ENCODE measurements around the gene ANKRD13D.

ANKRD13D gene

DNA sequence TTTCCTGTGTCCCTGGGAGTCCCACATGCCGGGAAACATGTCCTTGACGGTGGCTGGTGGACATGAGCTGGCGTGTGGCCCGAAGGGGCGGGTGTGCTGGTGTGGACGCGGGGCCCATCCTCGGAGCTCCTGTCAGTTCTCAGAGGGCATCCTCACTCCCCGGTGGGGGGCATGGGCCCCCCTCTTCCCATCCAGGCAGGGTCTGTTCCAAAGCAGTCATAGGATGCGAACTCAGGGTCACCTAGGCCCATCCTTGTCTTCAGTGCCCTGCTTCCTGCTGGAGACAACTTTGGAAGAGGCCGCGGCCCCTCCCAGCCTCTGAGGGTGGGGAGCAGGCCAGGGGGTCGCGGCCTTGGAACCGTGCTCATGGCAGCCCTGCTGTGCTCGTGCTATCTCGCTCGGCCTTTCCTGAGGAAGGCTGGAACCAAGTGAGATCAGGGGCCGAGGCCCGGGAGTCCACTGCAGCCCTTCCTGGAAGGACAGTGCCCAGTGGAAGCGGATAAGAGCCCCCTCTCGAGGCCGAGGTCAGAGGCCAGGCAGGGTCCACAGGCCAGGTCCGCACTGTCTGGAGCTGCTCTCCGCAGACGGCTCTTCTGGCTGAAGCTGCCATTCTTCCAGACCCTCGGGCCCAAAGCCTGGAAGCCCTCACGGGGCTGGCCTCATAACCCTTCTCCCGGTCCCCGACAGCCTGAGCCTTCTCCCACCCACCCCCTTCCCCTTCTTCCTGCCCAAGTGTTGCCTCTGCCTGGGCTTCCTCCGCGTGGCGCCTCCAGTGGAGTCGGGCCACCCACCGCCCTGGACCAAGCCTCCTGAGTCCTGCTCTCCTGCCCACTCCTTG is 14.1 kb upstream of the ANKRD13D start:
- DNase-seq, result no peak

DNA sequence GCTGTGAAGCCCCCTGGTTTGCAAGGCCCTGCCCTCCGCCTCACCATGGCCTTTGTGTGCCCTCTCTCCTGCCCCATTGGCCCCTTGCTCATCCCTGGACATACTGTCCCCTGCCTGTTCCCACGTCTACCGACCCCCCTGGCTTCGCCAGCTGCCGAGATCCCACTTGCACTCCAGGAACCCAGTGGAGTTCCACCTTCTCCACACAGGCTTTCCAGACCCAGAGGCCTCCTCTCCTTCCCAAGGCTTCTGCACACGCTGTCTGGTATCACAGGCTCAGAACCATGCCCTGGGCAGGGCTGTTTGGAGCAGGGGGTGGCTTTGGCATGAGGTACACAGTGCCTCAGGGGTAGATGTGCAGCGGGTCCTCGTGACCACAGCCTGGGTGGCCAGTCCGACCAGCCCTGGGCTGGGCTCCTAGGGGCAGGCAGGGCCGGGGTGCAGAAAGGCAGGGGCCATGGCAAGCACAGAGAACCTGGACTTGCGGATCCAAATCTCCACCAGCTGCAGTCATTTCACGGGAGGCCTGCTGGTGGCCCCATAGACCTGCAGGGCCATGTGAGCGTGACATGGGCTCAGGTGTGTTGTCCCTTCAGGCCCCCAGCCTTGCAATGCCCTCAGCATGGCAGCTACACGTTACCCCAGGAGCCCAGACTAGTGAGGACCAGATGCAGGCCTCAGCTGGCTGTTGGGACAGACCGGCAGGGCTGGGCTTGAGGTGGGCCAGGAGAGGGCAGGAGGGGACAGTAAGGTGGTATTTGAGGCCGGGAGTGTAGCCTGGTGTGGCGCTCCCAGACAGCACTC is 13.3 kb upstream of the ANKRD13D start:
- DNase-seq, result no peak

GRCh38 chr11:67276781-67277230 is 12.3 kb upstream of the ANKRD13D start:
- DNase-seq, result no peak

- DNase-seq, result no peak
Observed at GRCh38 chr11:67277231-67277961, 11.7 kb upstream of the ANKRD13D start.

GRCh38 chr11:67278135-67278938 is 10.8 kb upstream of the ANKRD13D start:
- DNase-seq, result no peak

GRCh38 chr11:67278939-67279588 is 10.0 kb upstream of the ANKRD13D start:
- no peak for DNase-seq

DNA sequence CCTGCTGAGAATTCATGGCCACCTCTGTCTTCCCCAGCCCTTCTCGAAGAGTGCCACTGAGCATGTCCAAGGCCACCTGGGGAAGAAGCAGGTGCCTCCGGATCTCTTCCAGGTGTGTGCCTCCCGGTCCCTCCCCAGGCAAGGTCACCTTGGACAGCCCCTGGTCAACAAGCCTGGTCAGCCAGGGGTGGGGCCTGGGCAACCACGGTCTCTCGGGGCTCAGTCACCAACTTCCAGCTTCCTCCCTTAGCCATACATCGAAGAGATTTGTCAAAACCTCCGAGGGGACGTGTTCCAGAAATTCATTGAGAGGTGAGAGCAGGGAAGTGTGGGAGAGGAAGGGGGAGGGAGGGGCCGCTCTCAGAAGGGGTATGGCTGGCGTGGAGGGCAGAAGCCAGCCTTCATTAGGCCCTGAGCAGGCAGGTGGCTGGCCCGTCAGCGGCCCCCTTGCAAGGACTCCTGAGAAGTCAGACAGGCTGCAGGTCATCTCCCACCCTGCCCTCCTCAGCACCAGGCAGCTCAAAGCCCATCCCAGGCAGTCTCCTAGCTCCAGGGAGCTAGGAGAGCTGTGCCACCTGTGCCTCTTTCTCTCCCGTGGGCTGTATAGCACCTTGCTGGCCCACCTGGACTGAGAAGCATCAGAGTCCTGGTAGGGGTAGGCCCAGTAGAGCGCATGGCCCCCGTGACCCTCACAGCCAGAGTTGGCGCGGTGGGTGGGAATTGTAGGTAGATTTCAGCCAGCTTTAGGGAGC is 9.3 kb upstream of the ANKRD13D start:
- DNase-seq, result no peak

DNA sequence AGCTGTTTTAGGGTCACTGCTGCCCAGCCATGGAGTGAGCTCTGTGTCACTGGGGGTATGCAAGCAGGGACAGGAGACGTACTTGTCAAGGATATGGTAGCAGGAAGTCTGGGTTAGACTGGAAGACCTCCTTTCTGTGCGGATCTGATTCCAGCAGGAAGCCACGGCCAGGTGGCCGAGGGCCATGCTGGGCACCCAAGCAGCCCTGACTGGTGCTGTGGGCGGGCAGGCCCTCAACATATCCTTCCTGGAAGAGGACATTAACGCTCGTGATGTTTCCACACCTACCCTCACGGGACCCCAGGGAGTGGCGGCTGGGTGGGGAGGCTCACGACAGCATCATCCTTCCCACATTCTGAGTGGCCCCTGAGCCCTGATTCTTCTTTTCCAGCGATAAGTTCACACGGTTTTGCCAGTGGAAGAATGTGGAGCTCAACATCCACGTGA is 8.7 kb upstream of the ANKRD13D start:
- DNase-seq, result no peak

- DNase-seq, result no peak
Observed at GRCh38 chr11:67280788-67281551, 8.1 kb upstream of the ANKRD13D start.

DNA sequence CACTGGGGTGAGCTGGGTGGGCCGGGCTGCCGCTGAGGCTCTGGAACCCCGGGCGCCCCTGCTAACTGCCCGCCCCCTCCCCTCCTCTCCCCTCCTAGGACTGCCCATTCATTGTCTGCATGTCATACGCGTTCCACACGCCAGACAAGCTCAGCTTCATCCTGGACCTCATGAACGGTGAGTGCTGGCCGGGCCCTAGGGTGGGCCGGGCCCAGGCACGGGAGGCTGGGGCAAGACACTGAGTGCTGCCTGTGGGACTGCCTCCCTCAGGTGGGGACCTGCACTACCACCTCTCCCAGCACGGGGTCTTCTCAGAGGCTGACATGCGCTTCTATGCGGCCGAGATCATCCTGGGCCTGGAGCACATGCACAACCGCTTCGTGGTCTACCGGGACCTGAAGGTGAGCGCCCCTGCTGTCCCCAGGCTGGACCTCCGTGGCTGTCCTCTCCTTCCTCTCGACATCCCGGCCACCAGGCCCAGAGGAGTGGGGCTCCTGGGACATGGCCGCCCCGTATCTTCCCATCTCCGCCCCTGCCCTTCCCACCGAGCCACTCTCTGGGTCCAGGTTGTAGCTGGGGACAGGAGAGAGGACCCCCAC is 7.5 kb upstream of the ANKRD13D start:
- no peak for DNase-seq

DNA sequence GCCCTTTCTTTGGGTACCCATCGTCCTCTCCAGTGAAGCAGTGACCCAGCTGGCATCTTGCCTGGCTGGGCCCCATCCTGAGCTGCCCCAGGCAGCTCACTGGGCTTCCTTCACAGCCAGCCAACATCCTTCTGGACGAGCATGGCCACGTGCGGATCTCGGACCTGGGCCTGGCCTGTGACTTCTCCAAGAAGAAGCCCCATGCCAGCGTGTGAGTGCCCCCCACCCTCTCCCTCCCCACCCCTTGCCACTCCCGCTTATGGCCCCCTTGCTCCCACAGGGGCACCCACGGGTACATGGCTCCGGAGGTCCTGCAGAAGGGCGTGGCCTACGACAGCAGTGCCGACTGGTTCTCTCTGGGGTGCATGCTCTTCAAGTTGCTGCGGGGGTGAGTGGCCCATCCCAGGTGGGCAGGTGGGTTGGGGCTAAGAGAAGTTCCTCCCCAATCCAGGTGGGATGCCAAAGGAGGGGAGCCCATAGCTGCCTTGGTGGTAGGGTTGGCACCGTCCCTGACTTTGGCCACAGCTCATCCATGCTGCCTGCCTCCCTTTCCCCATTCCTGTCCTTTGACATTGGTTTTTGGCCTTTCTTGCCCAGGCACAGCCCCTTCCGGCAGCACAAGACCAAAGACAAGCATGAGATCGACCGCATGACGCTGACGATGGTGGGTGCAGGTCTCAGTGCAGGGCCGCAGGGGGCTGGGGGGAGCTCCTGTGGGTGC is 6.8 kb upstream of the ANKRD13D start:
- DNase-seq, result no peak

DNA sequence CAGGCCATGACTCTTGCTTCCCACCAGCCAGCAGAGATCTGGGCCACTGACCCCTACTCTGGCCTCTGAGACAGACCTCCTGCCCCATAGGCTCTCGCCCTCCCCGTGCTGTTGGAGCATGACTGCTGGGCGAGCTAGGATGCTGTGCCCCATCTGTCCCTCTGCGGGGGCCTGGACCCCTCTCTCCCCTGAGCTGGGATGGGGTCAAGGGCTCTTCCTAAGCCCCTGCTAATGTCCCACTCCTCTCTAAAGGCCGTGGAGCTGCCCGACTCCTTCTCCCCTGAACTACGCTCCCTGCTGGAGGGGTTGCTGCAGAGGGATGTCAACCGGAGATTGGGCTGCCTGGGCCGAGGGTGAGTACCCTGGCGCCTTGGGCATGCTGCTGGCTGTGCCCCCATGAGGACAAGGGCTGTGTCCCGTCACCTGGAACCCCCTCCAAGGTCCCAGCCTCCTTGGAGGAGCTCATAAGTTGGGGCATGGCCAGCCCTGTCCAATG is 6.2 kb upstream of the ANKRD13D start:
- no peak for DNase-seq

DNA sequence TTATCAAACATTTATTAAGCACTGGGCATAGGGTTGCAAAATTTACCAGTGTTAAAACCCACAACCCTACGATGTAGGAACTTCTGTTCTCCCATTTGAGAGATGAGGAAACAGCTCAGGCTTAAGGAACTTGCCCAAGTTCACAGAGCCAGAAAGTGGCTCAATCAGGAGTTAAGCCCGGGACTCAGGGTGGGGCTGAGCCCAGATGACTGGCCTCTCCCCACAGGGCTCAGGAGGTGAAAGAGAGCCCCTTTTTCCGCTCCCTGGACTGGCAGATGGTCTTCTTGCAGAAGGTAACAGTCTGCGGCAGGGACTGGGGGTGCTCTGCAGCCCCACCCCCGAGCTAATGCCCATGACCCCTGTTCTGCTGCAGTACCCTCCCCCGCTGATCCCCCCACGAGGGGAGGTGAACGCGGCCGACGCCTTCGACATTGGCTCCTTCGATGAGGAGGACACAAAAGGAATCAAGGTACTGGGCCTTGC is 5.6 kb upstream of the ANKRD13D start:
- DNase-seq, result no peak

DNA sequence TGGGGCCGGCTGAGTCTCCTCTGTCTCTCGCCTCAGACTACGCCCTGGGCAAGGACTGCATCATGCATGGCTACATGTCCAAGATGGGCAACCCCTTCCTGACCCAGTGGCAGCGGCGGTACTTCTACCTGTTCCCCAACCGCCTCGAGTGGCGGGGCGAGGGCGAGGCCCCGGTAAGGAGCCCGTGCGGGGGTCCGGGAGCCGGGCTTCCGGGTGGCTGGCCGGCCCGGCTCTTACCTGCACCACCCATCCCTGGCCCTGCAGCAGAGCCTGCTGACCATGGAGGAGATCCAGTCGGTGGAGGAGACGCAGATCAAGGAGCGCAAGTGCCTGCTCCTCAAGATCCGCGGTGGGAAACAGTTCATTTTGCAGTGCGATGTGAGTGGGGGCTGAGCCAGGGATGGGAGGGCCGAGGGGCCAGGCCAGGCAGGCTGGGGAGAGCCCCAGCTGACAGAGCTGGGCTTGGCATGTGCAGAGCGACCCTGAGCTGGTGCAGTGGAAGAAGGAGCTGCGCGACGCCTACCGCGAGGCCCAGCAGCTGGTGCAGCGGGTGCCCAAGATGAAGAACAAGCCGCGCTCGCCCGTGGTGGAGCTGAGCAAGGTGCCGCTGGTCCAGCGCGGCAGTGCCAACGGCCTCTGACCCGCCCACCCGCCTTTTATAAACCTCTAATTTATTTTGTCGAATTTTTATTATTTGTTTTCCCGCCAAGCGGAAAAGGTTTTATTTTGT is 4.1 kb upstream of the ANKRD13D start:
- no peak for DNase-seq

DNA sequence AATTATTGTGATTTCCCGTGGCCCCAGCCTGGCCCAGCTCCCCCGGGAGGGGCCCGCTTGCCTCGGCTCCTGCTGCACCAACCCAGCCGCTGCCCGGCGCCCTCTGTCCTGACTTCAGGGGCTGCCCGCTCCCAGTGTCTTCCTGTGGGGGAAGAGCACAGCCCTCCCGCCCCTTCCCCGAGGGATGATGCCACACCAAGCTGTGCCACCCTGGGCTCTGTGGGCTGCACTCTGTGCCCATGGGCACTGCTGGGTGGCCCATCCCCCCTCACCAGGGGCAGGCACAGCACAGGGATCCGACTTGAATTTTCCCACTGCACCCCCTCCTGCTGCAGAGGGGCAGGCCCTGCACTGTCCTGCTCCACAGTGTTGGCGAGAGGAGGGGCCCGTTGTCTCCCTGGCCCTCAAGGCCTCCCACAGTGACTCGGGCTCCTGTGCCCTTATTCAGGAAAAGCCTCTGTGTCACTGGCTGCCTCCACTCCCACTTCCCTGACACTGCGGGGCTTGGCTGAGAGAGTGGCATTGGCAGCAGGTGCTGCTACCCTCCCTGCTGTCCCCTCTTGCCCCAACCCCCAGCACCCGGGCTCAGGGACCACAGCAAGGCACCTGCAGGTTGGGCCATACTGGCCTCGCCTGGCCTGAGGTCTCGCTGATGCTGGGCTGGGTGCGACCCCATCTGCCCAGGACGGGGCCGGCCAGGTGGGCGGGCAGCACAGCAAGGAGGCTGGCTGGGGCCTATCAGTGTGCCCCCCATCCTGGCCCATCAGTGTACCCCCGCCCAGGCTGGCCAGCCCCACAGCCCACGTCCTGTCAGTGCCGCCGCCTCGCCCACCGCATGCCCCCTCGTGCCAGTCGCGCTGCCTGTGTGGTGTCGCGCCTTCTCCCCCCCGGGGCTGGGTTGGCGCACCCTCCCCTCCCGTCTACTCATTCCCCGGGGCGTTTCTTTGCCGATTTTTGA is 3.3 kb upstream of the ANKRD13D start:
- DNase-seq, result no peak

DNA sequence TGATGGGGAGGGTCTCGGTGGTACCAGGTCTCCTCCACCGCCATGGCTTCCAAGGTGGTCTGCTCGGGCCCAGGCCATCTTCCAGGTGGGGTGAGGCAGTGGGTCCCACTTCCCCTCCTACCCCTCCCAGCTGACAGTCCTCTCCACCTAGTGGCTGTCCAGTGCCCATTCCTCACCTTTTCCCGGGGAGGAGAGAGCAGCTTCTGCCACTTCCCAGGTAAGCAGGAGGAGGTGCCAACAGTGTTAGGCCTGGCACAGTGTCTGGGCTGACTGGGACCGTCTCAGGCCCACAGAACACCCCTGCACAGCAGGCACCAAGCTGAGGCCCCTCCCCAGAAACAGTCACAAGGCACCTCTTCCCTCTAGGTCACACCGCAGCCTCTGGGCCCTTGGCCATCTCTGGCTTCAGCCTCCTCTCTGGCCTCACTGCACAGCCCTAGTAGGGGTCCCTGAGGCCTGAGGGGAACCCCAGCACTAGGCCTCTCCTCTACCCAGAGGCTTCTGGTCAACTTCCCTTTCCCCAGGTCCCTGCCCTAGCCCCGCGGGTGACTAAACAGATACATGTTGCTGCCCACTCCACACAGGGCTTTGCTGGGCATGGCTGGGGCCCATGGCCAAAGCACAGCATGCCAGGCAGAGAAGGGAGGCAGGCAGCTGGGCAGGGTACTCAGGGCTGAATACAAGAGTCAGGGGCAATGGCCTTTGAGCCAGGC is 2.3 kb upstream of the ANKRD13D start:
- no peak for DNase-seq
